Activated naive CD8-positive, alpha-beta T cell treated with anti-CD3 and anti-CD28 coated beads, Interleukin-2, amount 10 ng/mL, durations not matched to agents 7 days and 5 days (primary cell): ENCODE results near the gene RAP1A. TPM values are rescaled to one million over a fixed set of nuclear protein-coding genes. Genes with fewer than 3 reads are reported as not detected.
"Not testable (repeated sequence)": the region's sequence is repeated elsewhere in the genome, so short reads cannot be mapped to it uniquely, and the experiment has no call there.

Source experiments
- ATAC-seq: fragments of 150-1000 bp; cut with Tn5 transposase; one replicate; pipeline ENCODE4 v1.10.0; 2021; ENCODE audit warnings: low read depth, moderate library complexity
- POLR2A ChIA-PET: fragments of 350-600 bp; sonication (Branson Sonifier 250); formaldehyde crosslinking; loops from one replicate; lab custom pipeline; 2021; ENCODE audit warnings: antibody characterized with exemption; lab: Charles Lee
- DNase-seq: peaks from one replicate; pipeline ENCODE4 v3.0.0; 2021
- H3K27ac Mint-ChIP-seq: one replicate; pipeline ENCODE4 v1.8.0; 2022; ENCODE audit warnings: mild to moderate bottlenecking, mixed read lengths
- H3K27me3 Mint-ChIP-seq: one replicate; pipeline ENCODE4 v1.8.0; 2022; ENCODE audit warnings: mild to moderate bottlenecking, moderate library complexity, mixed read lengths
- H3K36me3 Mint-ChIP-seq: one replicate; pipeline ENCODE4 v1.8.0; 2021; ENCODE audit warnings: mild to moderate bottlenecking, mixed read lengths
- H3K4me1 Mint-ChIP-seq: one replicate; pipeline ENCODE4 v1.8.0; 2021; ENCODE audit warnings: mixed read lengths
- H3K4me3 Mint-ChIP-seq: one replicate; pipeline ENCODE4 v1.8.0; 2022; ENCODE audit warnings: mild to moderate bottlenecking, moderate library complexity, mixed read lengths
- H3K9me3 Mint-ChIP-seq: one replicate; pipeline ENCODE4 v1.8.0; 2021; ENCODE audit warnings: mixed read lengths
- total RNA-seq, 2 experiments: library from RNA; stranded (reverse); gene quantifications; one replicate each; pipeline ENCODE4 v1.2.3, GENCODE V29; 2021

RAP1A gene
- total RNA-seq, 2 experiments from 2014 or later: 134 to 139 TPM

GRCh38 chr1:111602302-111602701 lies 17.3 kb upstream of the RAP1A start:
- DNase-seq (no peak), ATAC-seq (no peak)
- no peaks in the 10 kb centered on the region for H3K9me3 Mint-ChIP-seq
- H3K27ac Mint-ChIP-seq: peak overlapping the region; percentile 90
- H3K27me3 Mint-ChIP-seq: no peaks in the 10 kb centered on the region
- H3K36me3 Mint-ChIP-seq: peaks cover 2% of the 10 kb centered on the region
- H3K4me3 Mint-ChIP-seq: no peak overlapping the region
- POLR2A ChIA-PET: interaction anchor here (0.6 to 4.0 kb wide), 6 partner anchors 9 to 94 kb away, joined by 4 to 79 read pairs (median 24); partner anchors contain the start of gene RAP1A
- peaks cover 69% of the 10 kb centered on the region for H3K4me1 Mint-ChIP-seq

GRCh38 chr1:111602974-111603373 lies 16.6 kb upstream of the RAP1A start:
- Mint-ChIP-seq H3K27me3 (no peaks in the 10 kb centered on the region), H3K27ac (peak overlapping the region; percentile 90), H3K4me1 (peaks cover 63% of the 10 kb centered on the region), H3K4me3 (peak overlapping the region; percentile 65), H3K36me3 (peaks cover 2% of the 10 kb centered on the region), H3K9me3 (no peaks in the 10 kb centered on the region)
- no peak for ATAC-seq
- POLR2A ChIA-PET: interaction anchor here (2.0 to 4.0 kb wide), 6 partner anchors 10 to 95 kb away, joined by 13 to 79 read pairs (median 24); partner anchors contain the start of gene RAP1A
- no peak for DNase-seq

- DNase-seq (peak; percentile 73), ATAC-seq (peak; percentile 99)
- no peaks in the 10 kb centered on the region for H3K27me3 Mint-ChIP-seq
Observed at GRCh38 chr1:111603979-111604378, 15.6 kb upstream of the RAP1A start.

GRCh38 chr1:111604931-111605330 lies 14.7 kb upstream of the RAP1A start:
- POLR2A ChIA-PET: interaction anchor here (2.0 to 4.0 kb wide), 6 partner anchors 11 to 97 kb away, joined by 13 to 79 read pairs (median 24); partner anchors contain the start of gene RAP1A
- H3K4me3 Mint-ChIP-seq: peak overlapping the region; percentile 65

More at GRCh38 chr1:111603979-111604378, 15.6 kb upstream of the RAP1A start:
- peaks cover 53% of the 10 kb centered on the region for H3K4me1 Mint-ChIP-seq
- H3K27ac Mint-ChIP-seq: peak overlapping the region; percentile 90
- H3K9me3 Mint-ChIP-seq: no peaks in the 10 kb centered on the region
- peaks cover 2% of the 10 kb centered on the region for H3K36me3 Mint-ChIP-seq
- peak overlapping the region; percentile 65 for H3K4me3 Mint-ChIP-seq
- POLR2A ChIA-PET: interaction anchor here (0.7 to 4.0 kb wide), 7 partner anchors 10 to 96 kb away, joined by 4 to 79 read pairs (median 16); partner anchors contain the start of gene RAP1A

GRCh38 chr1:111605576-111605975 lies 14.0 kb upstream of the RAP1A start:
- H3K27me3 Mint-ChIP-seq: no peaks in the 10 kb centered on the region
- DNase-seq: no peak
- peak overlapping the region; percentile 47 for H3K27ac Mint-ChIP-seq
- no peak for ATAC-seq
- peaks cover 40% of the 10 kb centered on the region for H3K4me1 Mint-ChIP-seq
- H3K9me3 Mint-ChIP-seq: peaks cover 2% of the 10 kb centered on the region
- POLR2A ChIA-PET: interaction anchor here (1.4 to 4.0 kb wide), 3 partner anchors 11 to 15 kb away, joined by 7 to 79 read pairs (median 42); partner anchors contain the start of gene RAP1A
- H3K36me3 Mint-ChIP-seq: peaks cover 4% of the 10 kb centered on the region
- H3K4me3 Mint-ChIP-seq: no peak overlapping the region

More at GRCh38 chr1:111604931-111605330, 14.7 kb upstream of the RAP1A start:
- DNase-seq (no peak), ATAC-seq (no peak)
- Mint-ChIP-seq H3K9me3 (peaks cover 1% of the 10 kb centered on the region), H3K27me3 (no peaks in the 10 kb centered on the region), H3K27ac (peak overlapping the region; percentile 90), H3K36me3 (peaks cover 3% of the 10 kb centered on the region), H3K4me1 (peaks cover 46% of the 10 kb centered on the region)

GRCh38 chr1:111606457-111607215 lies 13.0 kb upstream of the RAP1A start:
- not testable (repeated sequence) for DNase-seq, ATAC-seq, H3K27me3 Mint-ChIP-seq, H3K4me3 Mint-ChIP-seq, H3K9me3 Mint-ChIP-seq, H3K36me3 Mint-ChIP-seq
- peaks cover 31% of the 10 kb centered on the region for H3K4me1 Mint-ChIP-seq
- peak overlapping the region; percentile 57 for H3K27ac Mint-ChIP-seq
- POLR2A ChIA-PET: interaction anchor here (1.0 to 1.4 kb wide), 3 partner anchors 10 to 14 kb away, joined by 3 to 7 read pairs (median 5); partner anchors contain the start of gene RAP1A

- H3K27ac Mint-ChIP-seq, H3K36me3 Mint-ChIP-seq, POLR2A ChIA-PET, H3K9me3 Mint-ChIP-seq, H3K27me3 Mint-ChIP-seq, DNase-seq, ATAC-seq, H3K4me3 Mint-ChIP-seq: not testable (repeated sequence)
- peaks cover 18% of the 10 kb centered on the region for H3K4me1 Mint-ChIP-seq
Observed at GRCh38 chr1:111608528-111608927, 11.1 kb upstream of the RAP1A start.

- no peak for DNase-seq
- POLR2A ChIA-PET: interaction anchor here (1.5 kb wide), 1 partner anchor 19 kb away, joined by 4 read pairs; no protein-coding TSS in a partner anchor
Observed at GRCh38 chr1:111611986-111612385, 7.6 kb upstream of the RAP1A start.

GRCh38 chr1:111615870-111616715 lies 3.5 kb upstream of the RAP1A start:
- H3K27me3 Mint-ChIP-seq: no peaks in the 10 kb centered on the region
- peak overlapping the region; percentile 59 for H3K4me3 Mint-ChIP-seq
- DNase-seq (no peak), ATAC-seq (peak; percentile 45)
- H3K27ac Mint-ChIP-seq: peak overlapping the region; percentile 88
- peaks cover 2% of the 10 kb centered on the region for H3K9me3 Mint-ChIP-seq
- peaks cover 35% of the 10 kb centered on the region for H3K4me1 Mint-ChIP-seq
- POLR2A ChIA-PET: interaction anchor here (0.7 to 6.7 kb wide), 9 partner anchors 9 to 140 kb away, joined by 3 to 98 read pairs (median 4); no protein-coding TSS in a partner anchor
- H3K36me3 Mint-ChIP-seq: peaks cover 6% of the 10 kb centered on the region

More at GRCh38 chr1:111611986-111612385, 7.6 kb upstream of the RAP1A start:
- H3K4me3 Mint-ChIP-seq: no peak overlapping the region
- no peak overlapping the region for H3K27ac Mint-ChIP-seq
- no peak for ATAC-seq
- no peaks in the 10 kb centered on the region for H3K27me3 Mint-ChIP-seq
- peaks cover 18% of the 10 kb centered on the region for H3K4me1 Mint-ChIP-seq
- H3K36me3 Mint-ChIP-seq: peaks cover 4% of the 10 kb centered on the region
- peaks cover 2% of the 10 kb centered on the region for H3K9me3 Mint-ChIP-seq

- H3K36me3 Mint-ChIP-seq: peaks cover 12% of the 10 kb centered on the region
- peak overlapping the region; percentile 25 for H3K4me3 Mint-ChIP-seq
- peaks cover 2% of the 10 kb centered on the region for H3K9me3 Mint-ChIP-seq
- no peaks in the 10 kb centered on the region for H3K27me3 Mint-ChIP-seq
- POLR2A ChIA-PET: interaction anchor here (0.7 to 6.7 kb wide), 5 partner anchors 19 to 110 kb away, joined by 3 to 98 read pairs (median 4); no protein-coding TSS in a partner anchor
- peaks cover 52% of the 10 kb centered on the region for H3K4me1 Mint-ChIP-seq
- no peak for ATAC-seq
- DNase-seq: no peak
- peak overlapping the region; percentile 83 for H3K27ac Mint-ChIP-seq
Observed at GRCh38 chr1:111618081-111618480, 1.5 kb upstream of the RAP1A start.

GRCh38 chr1:111618961-111619634 lies 491 bp upstream of the RAP1A start:
- DNase-seq: no peak
- POLR2A ChIA-PET: interaction anchor here (0.9 to 6.7 kb wide), 10 partner anchors 9 to 114 kb away, joined by 3 to 98 read pairs (median 6); no protein-coding TSS in a partner anchor
- peaks cover 2% of the 10 kb centered on the region for H3K9me3 Mint-ChIP-seq
- H3K4me3 Mint-ChIP-seq: peak overlapping the region; percentile 88
- ATAC-seq: peak; percentile 6
- no peaks in the 10 kb centered on the region for H3K27me3 Mint-ChIP-seq
- peak overlapping the region; percentile 89 for H3K27ac Mint-ChIP-seq
- H3K36me3 Mint-ChIP-seq: peaks cover 18% of the 10 kb centered on the region
- H3K4me1 Mint-ChIP-seq: peaks cover 59% of the 10 kb centered on the region

- Mint-ChIP-seq H3K9me3 (peaks cover 2% of the 10 kb centered on the region), H3K36me3 (peaks cover 16% of the 10 kb centered on the region), H3K4me1 (peaks cover 57% of the 10 kb centered on the region), H3K27me3 (no peaks in the 10 kb centered on the region), H3K4me3 (peak overlapping the region; percentile 99), H3K27ac (peak overlapping the region; percentile 91)
- no peak for DNase-seq
- ATAC-seq: peak; percentile 19
- POLR2A ChIA-PET: interaction anchor here (1.0 to 6.7 kb wide), 10 partner anchors 8 to 115 kb away, joined by 3 to 98 read pairs (median 6); no protein-coding TSS in a partner anchor
Observed at GRCh38 chr1:111620441-111620971, 917 bp downstream of the RAP1A start.
